ENCODE data around the gene APMAP. TPM values are rescaled to one million over a fixed set of nuclear protein-coding genes. Genes with fewer than 3 reads are reported as not detected.
"Not testable (repeated sequence)": the region's sequence is repeated elsewhere in the genome, so short reads cannot be mapped to it uniquely, and the experiment has no call there.

APMAP gene
- total RNA-seq, 1 experiment from 2014 or later, result 67.8 TPM

DNA sequence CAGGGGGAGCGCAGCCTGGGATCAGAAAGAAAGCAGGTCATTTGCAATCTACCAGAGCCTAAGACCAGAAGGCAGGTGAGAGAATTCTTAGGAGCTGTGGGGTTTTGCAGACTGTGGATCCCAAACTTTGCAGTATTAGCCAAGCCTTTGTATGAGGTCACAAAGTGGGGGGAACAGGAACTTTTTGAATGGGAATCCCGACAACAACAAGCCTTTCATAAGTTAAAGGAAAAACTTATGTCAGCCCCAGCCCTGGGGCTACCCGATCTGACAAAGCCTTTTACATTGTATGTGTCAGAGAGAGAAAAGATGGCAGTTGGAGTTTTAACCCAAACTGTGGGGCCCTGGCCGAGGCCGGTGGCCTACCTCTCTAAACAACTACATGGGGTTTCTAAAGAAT is 63.3 kb downstream of the APMAP start:
- H2BK20ac ChIP-seq (ENCODE audit: low read depth, low read length, poor library complexity, severe bottlenecking); H3K27ac Mint-ChIP-seq: not testable (repeated sequence)
- H3K4me1 Mint-ChIP-seq, result peaks cover 15 to 18% of the 10 kb centered on the region in 2 experiments

DNA sequence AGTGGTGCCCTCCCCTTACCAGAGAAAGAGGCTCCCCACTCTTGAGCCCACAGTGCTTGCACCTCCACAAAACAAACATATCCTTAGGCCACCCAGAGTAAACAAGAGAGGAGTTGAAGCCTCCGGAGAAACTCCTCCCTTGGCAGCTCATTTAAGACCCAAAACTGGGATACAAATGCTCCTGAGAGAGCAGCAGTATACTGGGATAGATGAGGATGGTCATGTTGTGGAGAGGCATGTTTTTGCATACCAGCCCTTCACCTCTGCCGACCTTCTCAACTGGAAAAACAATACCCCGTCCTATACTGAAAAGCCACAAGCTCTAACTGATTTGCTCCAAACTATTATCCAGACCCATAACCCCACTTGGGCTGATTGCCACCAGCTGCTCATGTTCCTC is 71.8 kb downstream of the APMAP start:
- H3K23ac ChIP-seq (ENCODE audit: insufficient read length, low read depth, low read length); H4K91ac ChIP-seq (ENCODE audit: insufficient read length, low read depth, low read length); H3K4me1 Mint-ChIP-seq; H3K27ac Mint-ChIP-seq; H2BK5ac ChIP-seq (ENCODE audit: insufficient read length, low read length); H3K4ac ChIP-seq (ENCODE audit: low read depth, low read length); H3K79me1 ChIP-seq (ENCODE audit: insufficient read depth, low read depth, low read length, poor library complexity, severe bottlenecking); H3K9me3 ChIP-seq (ENCODE audit: control insufficient read depth, low read depth, low read length); H2BK20ac ChIP-seq (ENCODE audit: low read depth, low read length, poor library complexity, severe bottlenecking); H2BK12ac ChIP-seq (ENCODE audit: insufficient read length, low read depth, low read length); H2AK5ac ChIP-seq (ENCODE audit: insufficient read length, low read length); H3K4me3 Mint-ChIP-seq; H2BK15ac ChIP-seq (ENCODE audit: low read depth, low read length); DNase-seq; H3K14ac ChIP-seq (ENCODE audit: insufficient read depth, low read length); H3K4me1 ChIP-seq (ENCODE audit: insufficient read depth, low read length); H3K27me3 ChIP-seq (ENCODE audit: insufficient read depth, low read length); H2BK120ac ChIP-seq (ENCODE audit: low read depth, low read length, poor library complexity, severe bottlenecking); H3K4me2 ChIP-seq (ENCODE audit: insufficient read depth, insufficient read length, low read length); H3K27ac ChIP-seq (ENCODE audit: insufficient read length, low read depth, low read length); H4K8ac ChIP-seq (replicated peaks; ENCODE audit: insufficient read length, low read depth, low read length); H3K79me2 ChIP-seq (ENCODE audit: insufficient read depth, low read length); H3K18ac ChIP-seq (ENCODE audit: insufficient read length, low read depth, low read length); H3T11ph ChIP-seq (ENCODE audit: low read length); H4K5ac ChIP-seq (ENCODE audit: insufficient read length, low read depth, low read length); H3K23me2 ChIP-seq (ENCODE audit: insufficient read length, low read depth, low read length, poor library complexity, severe bottlenecking); H3K9ac ChIP-seq (ENCODE audit: extremely low read depth, insufficient read length, low read length); H2AFZ ChIP-seq (ENCODE audit: low read length); H3K56ac ChIP-seq (ENCODE audit: insufficient read length, low read depth, low read length); H4K20me1 ChIP-seq (ENCODE audit: control insufficient read depth, insufficient read depth, insufficient read length): not testable (repeated sequence)
- H3K9me3 Mint-ChIP-seq, result peaks cover 16 to 24% of the 10 kb centered on the region in 2 experiments
- peaks cover 16% of the 10 kb centered on the region for H3K27me3 Mint-ChIP-seq (ENCODE audit: low read depth)
- peaks cover 7 to 18% (median 11%) of the 10 kb centered on the region in 3 experiments; a peak in 6 of 7 replicates for H3K36me3 Mint-ChIP-seq (ENCODE audit: insufficient read depth in 1 of 3, low read depth in 3 of 3)
- WGBS (ENCODE audit: extremely low coverage, insufficient read length, low lambda C conversion rate), result no CpG with 5 or more reads among the region's 3 CpGs

More for the DNA sequence above, 63.3 kb downstream of the APMAP start:
- H3T11ph ChIP-seq (ENCODE audit: low read length); H3K79me2 ChIP-seq (ENCODE audit: insufficient read depth, low read length); H3K9me3 Mint-ChIP-seq; H3K36me3 Mint-ChIP-seq (ENCODE audit: insufficient read depth in 1 of 3, low read depth in 3 of 3); H3K4me1 ChIP-seq (ENCODE audit: insufficient read depth, low read length); H2BK5ac ChIP-seq (ENCODE audit: insufficient read length, low read length); H3K4me3 Mint-ChIP-seq; H3K9ac ChIP-seq (ENCODE audit: extremely low read depth, insufficient read length, low read length); H3K14ac ChIP-seq (ENCODE audit: insufficient read depth, low read length); H3K27ac ChIP-seq (ENCODE audit: insufficient read length, low read depth, low read length); H2BK12ac ChIP-seq (ENCODE audit: insufficient read length, low read depth, low read length); H3K56ac ChIP-seq (ENCODE audit: insufficient read length, low read depth, low read length); H2BK15ac ChIP-seq (ENCODE audit: low read depth, low read length); H2AK5ac ChIP-seq (ENCODE audit: insufficient read length, low read length); H4K5ac ChIP-seq (ENCODE audit: insufficient read length, low read depth, low read length); H3K27me3 Mint-ChIP-seq (ENCODE audit: low read depth); H3K27me3 ChIP-seq (ENCODE audit: insufficient read depth, low read length); DNase-seq; H3K18ac ChIP-seq (ENCODE audit: insufficient read length, low read depth, low read length); H2BK120ac ChIP-seq (ENCODE audit: low read depth, low read length, poor library complexity, severe bottlenecking); H3K23me2 ChIP-seq (ENCODE audit: insufficient read length, low read depth, low read length, poor library complexity, severe bottlenecking); H3K9me3 ChIP-seq (ENCODE audit: control insufficient read depth, low read depth, low read length); H4K8ac ChIP-seq (replicated peaks; ENCODE audit: insufficient read length, low read depth, low read length); H3K4ac ChIP-seq (ENCODE audit: low read depth, low read length); H2AFZ ChIP-seq (ENCODE audit: low read length); H3K4me2 ChIP-seq (ENCODE audit: insufficient read depth, insufficient read length, low read length); H4K91ac ChIP-seq (ENCODE audit: insufficient read length, low read depth, low read length); H4K20me1 ChIP-seq (ENCODE audit: control insufficient read depth, insufficient read depth, insufficient read length); H3K23ac ChIP-seq (ENCODE audit: insufficient read length, low read depth, low read length); H3K79me1 ChIP-seq (ENCODE audit: insufficient read depth, low read depth, low read length, poor library complexity, severe bottlenecking): not testable (repeated sequence)
- no CpG with 5 or more reads among the region's 5 CpGs for WGBS (ENCODE audit: extremely low coverage, insufficient read length, low lambda C conversion rate)
